Measurements from ENCODE around the gene LIG1. TPM values are rescaled to one million over a fixed set of nuclear protein-coding genes. Genes with fewer than 3 reads are reported as not detected.
"Not testable (repeated sequence)": the region's sequence is repeated elsewhere in the genome, so short reads cannot be mapped to it uniquely, and the experiment has no call there.

The LIG1 gene
- total RNA-seq, 4 donors from 2014 or later: 6.1 to 21.9 (median 6.7) TPM

- no peak overlapping the region for H3K4me3 ChIP-seq
- WGBS, 2 donors: 82 to 89% methylated on average over 2 of the region's 2 CpGs
- no peaks in the 10 kb centered on the region for H3K27me3 ChIP-seq
- peaks cover 0 to 72% (median 0%) of the 10 kb centered on the region in 3 donors for H3K36me3 ChIP-seq
- peaks cover 0 to 20% (median 0%) of the 10 kb centered on the region in 4 donors for H3K9me3 ChIP-seq
- no peak for TF ChIP-seq EP300 (IDR thresholded peaks at IDR 0.05)
- TF ChIP-seq POLR2A (IDR thresholded peaks at IDR 0.05): no peak
- TF ChIP-seq CTCF (IDR thresholded peaks at IDR 0.05): no peak
- no peaks in the 10 kb centered on the region for H3K4me1 ChIP-seq
- H3K27ac ChIP-seq: no peak overlapping the region
- no peak for DNase-seq (ENCODE audit: low spot score in 2 of 2)
Observed at GRCh38 chr19:48094855-48095203, 75.3 kb downstream of the LIG1 start.

- DNase-seq (ENCODE audit: low spot score in 2 of 2): no peak
- Histone ChIP-seq H3K27ac (no peak overlapping the region), H3K27me3 (no peaks in the 10 kb centered on the region), H3K4me3 (no peak overlapping the region), H3K36me3 (peaks cover 0 to 67% (median 0%) of the 10 kb centered on the region in 3 donors), H3K9me3 (peaks cover 0 to 20% (median 0%) of the 10 kb centered on the region in 4 donors), H3K4me1 (no peaks in the 10 kb centered on the region)
- TF ChIP-seq CTCF (IDR thresholded peaks at IDR 0.05) (no peak), EP300 (IDR thresholded peaks at IDR 0.05) (no peak)
- WGBS, 2 donors: 28 to 32% methylated on average over 1 of the region's 1 CpG
Observed at GRCh38 chr19:48094129-48094854, 75.9 kb downstream of the LIG1 start.

GRCh38 chr19:48091111-48091718 is 78.9 kb downstream of the LIG1 start:
- not testable (repeated sequence) for DNase-seq (ENCODE audit: low spot score in 2 of 2); H3K4me3 ChIP-seq; H3K27me3 ChIP-seq; H3K27ac ChIP-seq; H3K4me1 ChIP-seq
- Histone ChIP-seq H3K9me3 (peaks cover 0 to 25% (median 0%) of the 10 kb centered on the region in 4 donors), H3K36me3 (peaks cover 0 to 67% (median 0%) of the 10 kb centered on the region in 3 donors)
- 60 to 61% methylated on average over 13 of the region's 13 CpGs for WGBS, 2 donors

- Histone ChIP-seq H3K9me3 (peaks cover 0 to 28% (median 0%) of the 10 kb centered on the region in 4 donors), H3K36me3 (peaks cover 0 to 67% (median 0%) of the 10 kb centered on the region in 3 donors), H3K27me3 (no peaks in the 10 kb centered on the region), H3K4me1 (no peaks in the 10 kb centered on the region), H3K4me3 (no peak overlapping the region), H3K27ac (no peak overlapping the region)
- no peak for DNase-seq (ENCODE audit: low spot score in 2 of 2)
- WGBS, 2 donors: 54 to 70% methylated on average over 5 of the region's 5 CpGs
- TF ChIP-seq CTCF (IDR thresholded peaks at IDR 0.05): no peak
- no peak for TF ChIP-seq EP300 (IDR thresholded peaks at IDR 0.05)
- no peak for TF ChIP-seq POLR2A (IDR thresholded peaks at IDR 0.05)
Observed at GRCh38 chr19:48090281-48090802, 79.8 kb downstream of the LIG1 start.

GRCh38 chr19:48088991-48089390 is 81.2 kb downstream of the LIG1 start:
- Histone ChIP-seq H3K36me3 (peaks cover 0 to 61% (median 0%) of the 10 kb centered on the region in 3 donors), H3K9me3 (peaks cover 0 to 20% (median 0%) of the 10 kb centered on the region in 4 donors)
- H3K4me1 ChIP-seq; H3K4me3 ChIP-seq; H3K27me3 ChIP-seq; DNase-seq (ENCODE audit: low spot score in 2 of 2); H3K27ac ChIP-seq: not testable (repeated sequence)
- WGBS, 2 donors: 90 to 93% methylated on average over 6 of the region's 6 CpGs
